Endodermal cell (in vitro differentiated cells): ENCODE results near the gene C4orf33. TPM values are rescaled to one million over a fixed set of nuclear protein-coding genes. Genes with fewer than 3 reads are reported as not detected.
"Not testable (repeated sequence)": the region's sequence is repeated elsewhere in the genome, so short reads cannot be mapped to it uniquely, and the experiment has no call there.

Experiments
- DNase-seq: peaks from one replicate; pipeline ENCODE4 v3.0.0-alpha.2; 2017
- H3K27ac ChIP-seq: 2 replicates; pipeline ENCODE4 v1.5.1; 2013; ENCODE audit warnings: mild to moderate bottlenecking, low read depth, low read length, moderate library complexity
- H3K27me3 ChIP-seq: 2 replicates; pipeline ENCODE4 v1.6.1; 2013; ENCODE audit warnings: mild to moderate bottlenecking, low read length, moderate library complexity; ENCODE audit not compliant: insufficient read depth, control insufficient read depth, poor library complexity, severe bottlenecking
- H3K36me3 ChIP-seq: 2 replicates; pipeline ENCODE4 v1.7.0; 2013; ENCODE audit warnings: mild to moderate bottlenecking, low read length, moderate library complexity; ENCODE audit not compliant: control insufficient read depth, insufficient read depth
- H3K4me1 ChIP-seq: one replicate; pipeline ENCODE4 v1.7.0; 2013; ENCODE audit warnings: low read length; ENCODE audit not compliant: control insufficient read depth, insufficient read depth
- H3K4me3 ChIP-seq: 2 replicates; pipeline ENCODE4 v1.5.1; 2013; ENCODE audit warnings: mild to moderate bottlenecking, low read length, moderate library complexity
- H3K9ac ChIP-seq: 2 replicates; pipeline ENCODE4 v1.6.1; 2013; ENCODE audit warnings: mild to moderate bottlenecking, low read length, moderate library complexity; ENCODE audit not compliant: poor library complexity, severe bottlenecking; ENCODE audit errors: extremely low read depth
- H3K9me3 ChIP-seq: 2 replicates; pipeline ENCODE4 v1.6.1; 2013; ENCODE audit warnings: mild to moderate bottlenecking, low read length, moderate library complexity; ENCODE audit not compliant: control insufficient read depth
- H3K27ac Mint-ChIP-seq: 2 replicates; pipeline ENCODE4 v1.8.0; 2020; ENCODE audit warnings: mixed read lengths
- H3K27me3 Mint-ChIP-seq: 2 replicates; pipeline ENCODE4 v1.8.0; 2021; ENCODE audit warnings: mild to moderate bottlenecking, mixed read lengths; ENCODE audit not compliant: insufficient read depth
- H3K36me3 Mint-ChIP-seq: 2 replicates; pipeline ENCODE4 v1.8.0; 2020; ENCODE audit warnings: low read depth, mixed read lengths
- H3K4me1 Mint-ChIP-seq: 2 replicates; pipeline ENCODE4 v1.8.0; 2020; ENCODE audit warnings: mixed read lengths
- H3K4me3 Mint-ChIP-seq: 2 replicates; pipeline ENCODE4 v1.8.0; 2020; ENCODE audit warnings: mild to moderate bottlenecking, moderate library complexity, mixed read lengths
- H3K9me3 Mint-ChIP-seq: 2 replicates; pipeline ENCODE4 v1.8.0; 2020; ENCODE audit warnings: mild to moderate bottlenecking, mixed read lengths
- WGBS, 2 experiments: methylation state at CpG; one replicate each; pipeline versions ENCODE4 v1.1.5 to v1.1.7; 2013; ENCODE audit warnings: missing lambda C conversion rate in 2 of 2, mixed read lengths in 1 of 2; ENCODE audit not compliant: insufficient coverage in 1 of 2, insufficient read length in 1 of 2; 5-methylcytosine and 5-hydroxymethylcytosine counted together
- total RNA-seq, 2 donors: library from RNA; stranded (reverse); fragmentation: NEBNext Ultra II Directional in 1 of 2; extraction: Animal tissue kit (Norgen Biotek cat#: 25700) in 1 of 2; gene quantifications; 2 replicates in 1 of 2; 3 replicates in 1 of 2; pipeline ENCODE4 v1.2.1, GENCODE V29; 2021
- TF ChIP-seq, protein P1 (sequence below): fragments of 200-600 bp; sonication (generic); conservative IDR thresholded peaks from 2 replicates; pipeline ENCODE4 v1.5.0; 2021; ENCODE audit warnings: antibody characterized with exemption, mild to moderate bottlenecking

Gene C4orf33
- total RNA-seq, 2 donors from 2014 or later, result 3.6 to 6.1 TPM

DNA sequence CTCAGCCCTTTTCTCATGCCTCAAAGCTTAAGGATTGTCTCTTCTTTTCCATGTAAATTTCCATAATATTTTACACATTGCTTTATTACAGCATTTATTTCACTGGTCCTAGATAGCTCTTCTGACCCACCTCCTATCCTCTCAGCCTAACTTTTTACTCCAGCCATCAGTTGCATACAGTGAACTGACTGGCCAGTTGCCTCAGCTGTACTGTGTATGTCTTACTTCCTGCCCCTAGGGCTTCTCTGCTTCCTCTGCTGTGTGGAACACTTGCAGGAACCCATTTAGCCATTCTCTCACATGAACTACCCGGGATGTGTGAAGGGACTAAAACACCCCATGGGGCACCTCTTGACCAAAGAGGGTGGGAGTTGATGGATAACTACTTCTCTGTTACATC, 18.0 kb downstream of the C4orf33 start:
- Mint-ChIP-seq H3K4me1 (peaks cover 31% of the 10 kb centered on the region), H3K4me3 (no peak overlapping the region), H3K27me3 (peaks cover 2% of the 10 kb centered on the region), H3K9me3 (no peaks in the 10 kb centered on the region), H3K27ac (no peak overlapping the region), H3K36me3 (no peaks in the 10 kb centered on the region)
- 75% methylated on average over 1 of the region's 1 CpG; no CpG with 5 or more reads in 1 of the 2 experiments for WGBS, 2 experiments
- TF ChIP-seq, protein P1, sequence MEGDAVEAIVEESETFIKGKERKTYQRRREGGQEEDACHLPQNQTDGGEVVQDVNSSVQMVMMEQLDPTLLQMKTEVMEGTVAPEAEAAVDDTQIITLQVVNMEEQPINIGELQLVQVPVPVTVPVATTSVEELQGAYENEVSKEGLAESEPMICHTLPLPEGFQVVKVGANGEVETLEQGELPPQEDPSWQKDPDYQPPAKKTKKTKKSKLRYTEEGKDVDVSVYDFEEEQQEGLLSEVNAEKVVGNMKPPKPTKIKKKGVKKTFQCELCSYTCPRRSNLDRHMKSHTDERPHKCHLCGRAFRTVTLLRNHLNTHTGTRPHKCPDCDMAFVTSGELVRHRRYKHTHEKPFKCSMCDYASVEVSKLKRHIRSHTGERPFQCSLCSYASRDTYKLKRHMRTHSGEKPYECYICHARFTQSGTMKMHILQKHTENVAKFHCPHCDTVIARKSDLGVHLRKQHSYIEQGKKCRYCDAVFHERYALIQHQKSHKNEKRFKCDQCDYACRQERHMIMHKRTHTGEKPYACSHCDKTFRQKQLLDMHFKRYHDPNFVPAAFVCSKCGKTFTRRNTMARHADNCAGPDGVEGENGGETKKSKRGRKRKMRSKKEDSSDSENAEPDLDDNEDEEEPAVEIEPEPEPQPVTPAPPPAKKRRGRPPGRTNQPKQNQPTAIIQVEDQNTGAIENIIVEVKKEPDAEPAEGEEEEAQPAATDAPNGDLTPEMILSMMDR, result no peak
- Histone ChIP-seq H3K9ac (no peak overlapping the region), H3K36me3 (no peaks in the 10 kb centered on the region), H3K4me3 (no peak overlapping the region), H3K4me1 (peaks cover 9% of the 10 kb centered on the region), H3K27ac (no peak overlapping the region), H3K27me3 (no peaks in the 10 kb centered on the region), H3K9me3 (no peaks in the 10 kb centered on the region)
- no peak for DNase-seq

DNA sequence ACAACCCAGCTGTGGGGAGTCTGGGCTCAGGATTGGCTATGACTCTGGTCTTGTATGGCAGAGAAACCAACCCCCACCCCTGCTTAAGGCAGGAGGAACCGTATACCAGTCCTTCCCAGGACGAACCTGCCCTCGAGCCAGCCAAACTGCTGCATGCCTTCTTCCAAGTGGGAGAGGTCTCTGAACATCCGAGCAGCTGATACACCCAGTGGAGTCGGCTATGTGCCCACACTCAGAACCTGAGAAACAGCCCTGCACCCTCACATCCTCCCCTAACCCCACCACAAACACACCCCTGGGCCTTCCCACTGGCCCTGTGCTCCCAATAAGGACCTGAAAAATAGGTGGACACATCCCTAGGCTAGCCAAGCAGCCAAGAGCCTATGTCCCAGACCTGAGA, 21.8 kb downstream of the C4orf33 start:
- Histone ChIP-seq H3K27ac (no peak overlapping the region), H3K4me3 (no peak overlapping the region), H3K4me1 (no peaks in the 10 kb centered on the region), H3K9me3 (no peaks in the 10 kb centered on the region), H3K36me3 (no peaks in the 10 kb centered on the region), H3K9ac (no peak overlapping the region), H3K27me3 (no peaks in the 10 kb centered on the region)
- TF ChIP-seq, protein P1, result no peak
- Mint-ChIP-seq H3K27me3 (peaks cover 2% of the 10 kb centered on the region), H3K4me1 (peaks cover 10% of the 10 kb centered on the region), H3K9me3 (no peaks in the 10 kb centered on the region), H3K4me3 (no peak overlapping the region), H3K36me3 (no peaks in the 10 kb centered on the region), H3K27ac (no peak overlapping the region)
- 92% methylated on average over 5 of the region's 5 CpGs for WGBS, 2 experiments
- DNase-seq, result no peak

DNA sequence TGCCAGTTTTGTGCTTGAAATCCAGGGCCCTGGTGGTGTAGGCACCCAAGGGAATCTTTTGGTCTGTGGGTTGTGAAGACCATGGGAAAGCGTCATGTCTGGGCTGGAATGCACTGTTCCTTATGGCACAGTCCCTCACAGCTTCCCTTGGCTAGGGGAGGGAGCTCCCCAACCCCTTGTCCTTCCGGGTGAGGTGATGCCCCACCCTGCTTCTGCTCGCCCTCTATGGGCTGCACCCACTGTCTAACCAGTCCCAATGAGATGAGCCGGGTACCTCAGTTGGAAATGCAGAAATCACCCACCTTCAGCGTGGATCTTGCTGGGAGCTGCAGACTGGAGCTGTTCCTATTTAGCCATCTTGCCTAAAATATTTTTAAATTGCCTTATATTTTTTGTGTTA, 30.7 kb downstream of the C4orf33 start:
- not testable (repeated sequence) for H3K27ac ChIP-seq, H3K9me3 ChIP-seq, DNase-seq, H3K4me3 Mint-ChIP-seq, H3K27me3 Mint-ChIP-seq, H3K4me1 ChIP-seq, H3K9me3 Mint-ChIP-seq, H3K27me3 ChIP-seq, H3K36me3 ChIP-seq, H3K4me1 Mint-ChIP-seq, H3K4me3 ChIP-seq, H3K9ac ChIP-seq, H3K36me3 Mint-ChIP-seq, H3K27ac Mint-ChIP-seq
- WGBS, 2 experiments, result 93 to 100% methylated on average over 1 to 5 of the region's 5 CpGs

DNA sequence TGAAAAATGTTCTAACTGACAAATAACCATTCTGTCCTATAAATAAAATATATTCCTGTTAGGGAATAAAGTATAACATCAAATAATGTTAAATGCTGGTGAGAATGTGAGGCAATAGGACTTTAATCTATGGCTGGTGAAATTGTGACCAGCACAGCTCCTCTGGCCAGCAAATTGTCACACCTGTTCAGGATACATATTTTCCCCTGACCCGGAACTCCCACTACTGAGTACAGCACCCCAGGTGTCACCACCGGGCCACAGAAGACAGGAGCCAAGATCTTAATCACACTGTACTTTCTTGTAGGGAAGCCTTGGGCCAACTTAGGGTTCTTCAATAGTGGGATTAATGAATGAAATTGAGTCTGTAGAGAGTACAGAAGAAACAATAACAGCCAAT, 33.2 kb downstream of the C4orf33 start:
- no peaks in the 10 kb centered on the region for H3K4me1 ChIP-seq
- DNase-seq, result no peak
- no peaks in the 10 kb centered on the region for H3K4me1 Mint-ChIP-seq
- WGBS, 2 experiments, result 89% methylated on average over 2 of the region's 2 CpGs; no CpG with 5 or more reads in 1 of the 2 experiments
- no peaks in the 10 kb centered on the region for H3K36me3 ChIP-seq
- peaks cover 15% of the 10 kb centered on the region for H3K9me3 ChIP-seq
- no peak overlapping the region for H3K27ac Mint-ChIP-seq
- H3K9ac ChIP-seq, result no peak overlapping the region
- TF ChIP-seq, protein P1, result no peak
- no peak overlapping the region for H3K4me3 ChIP-seq
- no peaks in the 10 kb centered on the region for H3K36me3 Mint-ChIP-seq
- H3K27me3 Mint-ChIP-seq, result peaks cover 3% of the 10 kb centered on the region
- peaks cover 11% of the 10 kb centered on the region for H3K9me3 Mint-ChIP-seq
- H3K27ac ChIP-seq, result no peak overlapping the region
- H3K4me3 Mint-ChIP-seq, result no peak overlapping the region
- no peaks in the 10 kb centered on the region for H3K27me3 ChIP-seq
